Measurements from ENCODE around the gene VANGL2. TPM values are rescaled to one million over a fixed set of nuclear protein-coding genes. Genes with fewer than 3 reads are reported as not detected.
A peak's percentile ranks its signal among the peaks of the same experiment; 100 is the strongest.

Gene VANGL2
- total and polyA plus RNA-seq, 2 of the 8 experiments (the other 6 are each of a cell fraction or from before 2014, with no cell fraction given) = 62.5 to 118 TPM

GRCh38 chr1:160376525-160377131 is 23.7 kb upstream of the VANGL2 start:
- H4K20me1 ChIP-seq (replicated peaks in 1 of 2; ENCODE audit: control insufficient read depth in 1 of 2, insufficient read depth in 2 of 2, low read length in 2 of 2) = no peaks in the 10 kb centered on the region
- H4K5ac ChIP-seq (ENCODE audit: insufficient read length, low read depth, low read length) = no peak overlapping the region
- H3K4me3 ChIP-seq (ENCODE audit: extremely low read depth in 1 of 4, insufficient read depth in 2 of 4, low read depth in 3 of 4, low read length in 4 of 4) = peak overlapping the region in 1 of 4 experiments; percentile 30; a peak in 1 of 8 replicates
- H3K18ac ChIP-seq (ENCODE audit: extremely low read depth, low read length) = peak overlapping the region; percentile 65; the same call in 1 of the 2 replicates
- DNase-seq (ENCODE audit: low read depth in 1 of 2, low spot score in 2 of 2) (no peak), FAIRE-seq (peak; percentile 96)
- H3K27ac ChIP-seq (ENCODE audit: low read depth, low read length) = no peak overlapping the region
- H3K9ac ChIP-seq (replicated peaks in 1 of 4; ENCODE audit: extremely low read depth in 1 of 4, low read depth in 3 of 4, low read length in 3 of 4) = no peak overlapping the region; a peak in 1 of 7 replicates
- peak overlapping the region; percentile 16 for H2BK120ac ChIP-seq (replicated peaks; ENCODE audit: low read depth, low read length)
- H2BK12ac ChIP-seq (ENCODE audit: low read depth, low read length) = no peak overlapping the region; the same call in 1 of the 2 replicates
- H3K27me3 ChIP-seq (replicated peaks in 1 of 4; ENCODE audit: control insufficient read depth in 3 of 4, extremely low read depth in 1 of 4, insufficient read depth in 3 of 4, low read length in 3 of 4) = no peaks in the 10 kb centered on the region
- H4K91ac ChIP-seq (replicated peaks; ENCODE audit: insufficient read length, low read length) = peak overlapping the region; percentile 35
- 0 out of 2 replicates have a peak overlapping the region, but pooled peaks have one; percentile 29 for H2BK20ac ChIP-seq (ENCODE audit: low read length)
- ChIA-PET POLR2A (ENCODE audit: partially characterized antibody) (interaction anchor here (0.6 to 11.6 kb wide), 11 partner anchors 18 to 131 kb away, joined by 3 to 244 read pairs (median 4); partner anchors contain the start of genes COPA, NCSTN, NHLH1 and PEX19), CTCF (ENCODE audit: partially characterized antibody) (interaction anchor here (0.6 to 15.1 kb wide), 41 partner anchors 11 to 448 kb away, joined by 3 to 683 read pairs (median 4); partner anchors contain the start of genes NCSTN, NHLH1 and PEX19)
- no peaks in the 10 kb centered on the region for H3K36me3 ChIP-seq (ENCODE audit: control insufficient read depth in 2 of 4, insufficient read depth in 4 of 4, low read length in 3 of 4)
- peak overlapping the region; percentile 80; the same call in 1 of the 2 replicates for H2AFZ ChIP-seq (ENCODE audit: low read length)
- no peaks in the 10 kb centered on the region for H3K79me1 ChIP-seq (ENCODE audit: low read depth, low read length)
- H3K4ac ChIP-seq (replicated peaks; ENCODE audit: insufficient read length, low read depth, low read length) = no peak overlapping the region
- peak overlapping the region; percentile 55 to 71; a peak in 3 of 4 replicates for H3K4me2 ChIP-seq (ENCODE audit: insufficient read depth in 1 of 2, low read depth in 2 of 2, low read length in 2 of 2)
- H4K8ac ChIP-seq (ENCODE audit: extremely low read depth, insufficient read depth, low read length) = no peak overlapping the region
- 32% methylated on average over 5 of the region's 5 CpGs; no CpG with 5 or more reads in 1 of the 2 experiments for WGBS, 2 experiments (ENCODE audit: extremely low coverage in 1 of 2, insufficient coverage in 1 of 2, insufficient read length in 1 of 2, insufficient replicate concordance in 2 of 2, low coverage in 1 of 2, low lambda C conversion rate in 2 of 2, missing lambda C conversion rate in 1 of 2)
- H3K14ac ChIP-seq (ENCODE audit: insufficient read length) = no peak overlapping the region
- H2AK5ac ChIP-seq (ENCODE audit: low read depth, low read length) = no peak overlapping the region
- no peaks in the 10 kb centered on the region for H3K79me2 ChIP-seq (ENCODE audit: control insufficient read depth in 1 of 2, insufficient read depth in 2 of 2, low read length in 2 of 2)
- H3K4me1 ChIP-seq (replicated peaks in 1 of 4; ENCODE audit: control insufficient read depth in 3 of 4, insufficient read depth in 4 of 4, low read length in 3 of 4) = peaks cover 8 to 21% (median 16%) of the 10 kb centered on the region in 4 experiments
- no peaks in the 10 kb centered on the region for H3K9me3 ChIP-seq (ENCODE audit: insufficient read depth in 2 of 2, low read depth in 1 of 2, low read length in 1 of 2)
- H3K56ac ChIP-seq (replicated peaks; ENCODE audit: insufficient read length, low read depth, low read length) = no peak overlapping the region
- no peak overlapping the region; the same call in 1 of the 2 replicates for H2BK5ac ChIP-seq (ENCODE audit: low read depth, low read length)
- H3K23ac ChIP-seq (ENCODE audit: insufficient read length) = no peak overlapping the region
- no peak overlapping the region for H2BK15ac ChIP-seq (ENCODE audit: low read length)
- 0 out of 2 replicates have a peak, but pooled peaks cover 2% of the 10 kb centered on the region for H3K23me2 ChIP-seq (ENCODE audit: low read depth, low read length)
- TF ChIP-seq CTCF (IDR thresholded peaks at IDR 0.05; ENCODE audit: control extremely low read depth in 1 of 3, insufficient read depth in 1 of 3, low read depth in 1 of 3, low read length in 3 of 3) = peak; percentile 20 to 100 (median 94)
- 0 out of 2 replicates have a peak, but pooled peaks have one; percentile 24 for TF ChIP-seq TCF12 (IDR thresholded peaks at IDR 0.05; ENCODE audit: low read depth, low read length)
- TF ChIP-seq RAD21 (IDR thresholded peaks at IDR 0.05 in 1 of 2, conservative IDR thresholded peaks at IDR 0.05 in 1 of 2; ENCODE audit: low read depth in 2 of 2, low read length in 2 of 2) = peak; percentile 98 to 99
- peak; percentile 53; the same call in 1 of the 2 replicates for TF ChIP-seq MAX (IDR thresholded peaks at IDR 0.05)
- no peak for TF ChIP-seq RFX5 (IDR thresholded peaks at IDR 0.05; ENCODE audit: borderline replicate concordance, low read depth, low read length)
- 0 out of 2 replicates have a peak, but pooled peaks have one; percentile 54 for TF ChIP-seq SP4 (IDR thresholded peaks at IDR 0.05; ENCODE audit: low read length)
- peak; percentile 82 for TF ChIP-seq E2F6 (IDR thresholded peaks at IDR 0.05)
